Right lobe of liver (tissue), 4 donors: ENCODE data around the gene GSS.

ENCODE experiments used
- POLR2A ChIP-seq: fragments of 450-650 bp; IDR thresholded peaks from one replicate; pipeline ENCODE4 v1.6.1; 2017; ENCODE audit warnings: antibody characterized with exemption, mild to moderate bottlenecking
- TF ChIP-seq, protein P1 (sequence below), 4 donors: fragments of 200-600 bp in 3 of 4; fragments of 450-650 bp in 1 of 4; IDR thresholded peaks; one replicate each; pipeline versions ENCODE4 v1.5.1 to v1.8.0; 2016 to 2022; ENCODE audit warnings: antibody characterized with exemption in 4 of 4, mild to moderate bottlenecking in 2 of 4
- donor health status: DM: no; HTN: no; CAD: no.
- donor health status: DM: no; HTN: no; CAD: no.
- donor health status: DM: no; HTN: yes; CAD: no.

DNA sequence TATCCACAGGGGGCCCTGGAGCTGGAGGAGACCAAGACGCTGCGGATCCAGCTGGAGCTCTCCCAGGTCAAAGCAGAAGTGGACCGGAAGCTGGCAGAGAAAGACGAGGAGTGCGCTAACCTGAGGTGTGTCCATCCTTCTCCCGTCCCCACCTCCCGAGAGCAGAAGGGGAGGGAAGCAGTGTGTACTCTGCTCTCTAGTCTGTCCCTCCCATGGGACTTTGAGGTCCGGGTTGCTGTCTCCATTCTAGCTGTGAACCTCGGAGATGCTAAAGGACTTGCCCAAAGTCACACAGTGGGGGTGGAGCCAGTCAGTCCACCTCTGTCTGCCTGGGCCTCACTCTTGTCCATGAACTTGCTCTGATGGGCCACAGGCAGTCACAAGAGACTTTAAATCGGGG, 44.2 kb upstream of the GSS start:
- TF ChIP-seq, protein P1, sequence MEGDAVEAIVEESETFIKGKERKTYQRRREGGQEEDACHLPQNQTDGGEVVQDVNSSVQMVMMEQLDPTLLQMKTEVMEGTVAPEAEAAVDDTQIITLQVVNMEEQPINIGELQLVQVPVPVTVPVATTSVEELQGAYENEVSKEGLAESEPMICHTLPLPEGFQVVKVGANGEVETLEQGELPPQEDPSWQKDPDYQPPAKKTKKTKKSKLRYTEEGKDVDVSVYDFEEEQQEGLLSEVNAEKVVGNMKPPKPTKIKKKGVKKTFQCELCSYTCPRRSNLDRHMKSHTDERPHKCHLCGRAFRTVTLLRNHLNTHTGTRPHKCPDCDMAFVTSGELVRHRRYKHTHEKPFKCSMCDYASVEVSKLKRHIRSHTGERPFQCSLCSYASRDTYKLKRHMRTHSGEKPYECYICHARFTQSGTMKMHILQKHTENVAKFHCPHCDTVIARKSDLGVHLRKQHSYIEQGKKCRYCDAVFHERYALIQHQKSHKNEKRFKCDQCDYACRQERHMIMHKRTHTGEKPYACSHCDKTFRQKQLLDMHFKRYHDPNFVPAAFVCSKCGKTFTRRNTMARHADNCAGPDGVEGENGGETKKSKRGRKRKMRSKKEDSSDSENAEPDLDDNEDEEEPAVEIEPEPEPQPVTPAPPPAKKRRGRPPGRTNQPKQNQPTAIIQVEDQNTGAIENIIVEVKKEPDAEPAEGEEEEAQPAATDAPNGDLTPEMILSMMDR (IDR thresholded peaks at IDR 0.05): no peak
- TF ChIP-seq POLR2A: no peak
